Sigmoid colon (tissue), 4 donors: ENCODE results near the gene CCDC85B.

Source experiments
- EP300 ChIP-seq, 4 donors: sonication (generic); formaldehyde crosslinking; IDR thresholded peaks; one replicate each; pipeline ENCODE4 v1.6.1; 2017; ENCODE audit warnings: antibody characterized with exemption in 4 of 4
- POLR2A ChIP-seq, 2 donors: fragments of 450-650 bp; IDR thresholded peaks; one replicate each; pipeline ENCODE4 v1.6.1; 2016; ENCODE audit warnings: antibody characterized with exemption in 2 of 2, mild to moderate bottlenecking in 2 of 2, moderate library complexity in 2 of 2
- POLR2AphosphoS5 ChIP-seq, 4 donors: sonication (generic); formaldehyde crosslinking; IDR thresholded peaks; one replicate each; pipeline ENCODE4 v1.6.1; 2017; ENCODE audit warnings: antibody characterized with exemption in 4 of 4
- TF ChIP-seq, protein P1 (sequence below), 4 experiments: fragments of 450-650 bp in 3 of 4; fragments of 200-600 bp in 1 of 4; IDR thresholded peaks; one replicate each; pipeline ENCODE4 v1.5.1; 2016 to 2019; ENCODE audit warnings: antibody characterized with exemption in 4 of 4, mild to moderate bottlenecking in 3 of 4, moderate library complexity in 2 of 4

DNA sequence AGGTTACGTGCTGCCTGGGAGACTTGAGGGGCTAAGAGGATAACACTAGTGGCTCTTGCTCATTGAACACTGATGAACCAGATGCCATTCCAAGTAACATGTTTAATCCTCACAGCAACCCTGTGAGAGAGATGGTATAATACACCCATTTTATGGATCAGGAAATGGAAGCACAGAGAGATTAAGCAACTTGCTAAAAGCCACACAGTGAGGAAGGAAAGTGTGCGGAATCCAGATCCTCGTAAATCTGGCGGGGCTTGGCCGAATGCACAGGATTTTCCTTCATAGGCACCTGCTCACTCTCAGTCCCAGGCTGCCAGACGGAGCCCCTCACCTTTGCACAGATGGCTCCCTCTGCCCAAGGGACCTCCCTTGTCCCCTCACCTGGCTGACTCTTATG is 17.4 kb downstream of the CCDC85B start:
- TF ChIP-seq POLR2A (IDR thresholded peaks at IDR 0.05) (no peak), POLR2AphosphoS5 (IDR thresholded peaks at IDR 0.05) (no peak), EP300 (IDR thresholded peaks at IDR 0.05) (no peak)
- TF ChIP-seq, protein P1, sequence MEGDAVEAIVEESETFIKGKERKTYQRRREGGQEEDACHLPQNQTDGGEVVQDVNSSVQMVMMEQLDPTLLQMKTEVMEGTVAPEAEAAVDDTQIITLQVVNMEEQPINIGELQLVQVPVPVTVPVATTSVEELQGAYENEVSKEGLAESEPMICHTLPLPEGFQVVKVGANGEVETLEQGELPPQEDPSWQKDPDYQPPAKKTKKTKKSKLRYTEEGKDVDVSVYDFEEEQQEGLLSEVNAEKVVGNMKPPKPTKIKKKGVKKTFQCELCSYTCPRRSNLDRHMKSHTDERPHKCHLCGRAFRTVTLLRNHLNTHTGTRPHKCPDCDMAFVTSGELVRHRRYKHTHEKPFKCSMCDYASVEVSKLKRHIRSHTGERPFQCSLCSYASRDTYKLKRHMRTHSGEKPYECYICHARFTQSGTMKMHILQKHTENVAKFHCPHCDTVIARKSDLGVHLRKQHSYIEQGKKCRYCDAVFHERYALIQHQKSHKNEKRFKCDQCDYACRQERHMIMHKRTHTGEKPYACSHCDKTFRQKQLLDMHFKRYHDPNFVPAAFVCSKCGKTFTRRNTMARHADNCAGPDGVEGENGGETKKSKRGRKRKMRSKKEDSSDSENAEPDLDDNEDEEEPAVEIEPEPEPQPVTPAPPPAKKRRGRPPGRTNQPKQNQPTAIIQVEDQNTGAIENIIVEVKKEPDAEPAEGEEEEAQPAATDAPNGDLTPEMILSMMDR (IDR thresholded peaks at IDR 0.05), result no peak
